Caco-2 (cell line): Measurements from ENCODE around the gene MFSD6. TPM values are rescaled to one million over a fixed set of nuclear protein-coding genes. Genes with fewer than 3 reads are reported as not detected.

Experiments
- BruUV-seq: library from RNA; stranded (reverse); fragments of 400-500 nt; replicated peaks from 2 replicates; lab custom pipeline; 2021; lab: Mats Ljungman, UMichigan
- CTCF ChIA-PET: fragments of 300-600 bp; sonication (Branson Sonifier 250); formaldehyde crosslinking; loops from one replicate; lab custom pipeline; 2022; ENCODE audit warnings: antibody characterized with exemption; lab: Charles Lee
- POLR2A ChIA-PET: fragments of 300-600 bp; sonication (Branson Sonifier 250); formaldehyde crosslinking; loops from one replicate; lab custom pipeline; 2022; ENCODE audit warnings: antibody characterized with exemption; lab: Charles Lee
- DNase-seq, 2 experiments: peaks; one replicate each; pipeline versions ENCODE4 v3.0.0 to v3.0.0-alpha.2; 2020 to 2022
- H3K27me3 ChIP-seq: replicated peaks from 2 replicates; pipeline ENCODE4 v1.6.0; 2011; ENCODE audit warnings: low read length; ENCODE audit not compliant: control insufficient read depth, insufficient read depth
- H3K36me3 ChIP-seq: 2 replicates; pipeline ENCODE4 v1.5.1; 2011; ENCODE audit warnings: low read length; ENCODE audit not compliant: control insufficient read depth, insufficient read depth
- H3K4me1 ChIP-seq: fragments of 250-450 bp; sonication (Bioruptor Pico); 2 replicates; pipeline ENCODE4 v1.5.1; 2020; ENCODE audit warnings: mild to moderate bottlenecking
- H3K4me3 ChIP-seq: 2 replicates; pipeline ENCODE4 v1.5.1; 2011; ENCODE audit warnings: low read depth, mild to moderate bottlenecking, control low read depth, low read length
- H3K9me3 ChIP-seq: fragments of 250-450 bp; sonication (Bioruptor Pico); 2 replicates; pipeline ENCODE4 v1.5.1; 2020; ENCODE audit warnings: mild to moderate bottlenecking, moderate library complexity
- H3K27ac Mint-ChIP-seq: one replicate; pipeline ENCODE4 v1.8.0; 2022; ENCODE audit warnings: mixed read lengths; ENCODE audit not compliant: unreplicated experiment
- H3K27me3 Mint-ChIP-seq: one replicate; pipeline ENCODE4 v1.8.0; 2022; ENCODE audit warnings: mixed read lengths; ENCODE audit not compliant: insufficient read depth, unreplicated experiment
- H3K36me3 Mint-ChIP-seq: one replicate; pipeline ENCODE4 v1.8.0; 2022; ENCODE audit warnings: mild to moderate bottlenecking, mixed read lengths; ENCODE audit not compliant: insufficient read depth, unreplicated experiment
- H3K4me1 Mint-ChIP-seq: one replicate; pipeline ENCODE4 v1.8.0; 2022; ENCODE audit warnings: low read depth, mixed read lengths; ENCODE audit not compliant: unreplicated experiment
- H3K4me3 Mint-ChIP-seq: one replicate; pipeline ENCODE4 v1.8.0; 2022; ENCODE audit warnings: mild to moderate bottlenecking, moderate library complexity, mixed read lengths; ENCODE audit not compliant: unreplicated experiment
- H3K9me3 Mint-ChIP-seq: one replicate; pipeline ENCODE4 v1.8.0; 2022; ENCODE audit warnings: mixed read lengths; ENCODE audit not compliant: unreplicated experiment
- intact Hi-C: fragments of 100-400 bp; cut with micrococcal nuclease; formaldehyde crosslinking; loops from one replicate; pipeline ENCODE4 v1.10.0; 2022; ENCODE audit not compliant: unreplicated experiment
- total RNA-seq: library from RNA; stranded (reverse); gene quantifications from 2 replicates; pipeline ENCODE4 v1.2.3, GENCODE V29; 2022
- TF ChIP-seq, protein P1 (sequence below), 2 experiments: fragments of 200-600 bp in 1 of 2; IDR thresholded peaks; 1 replicate in 1 of 2; 2 replicates in 1 of 2; pipeline versions ENCODE4 v1.5.1 to v1.8.0; 2011 to 2022; ENCODE audit warnings: antibody characterized with exemption in 1 of 2, control low read depth in 1 of 2, inconsistent platforms in 1 of 2, low read depth in 1 of 2, low read length in 1 of 2, mild to moderate bottlenecking in 1 of 2, moderate library complexity in 1 of 2; ENCODE audit not compliant: insufficient read depth in 1 of 2, severe bottlenecking in 1 of 2, unreplicated experiment in 1 of 2

Gene MFSD6
- total RNA-seq, 1 experiment from 2014 or later: 11.1 TPM

DNA sequence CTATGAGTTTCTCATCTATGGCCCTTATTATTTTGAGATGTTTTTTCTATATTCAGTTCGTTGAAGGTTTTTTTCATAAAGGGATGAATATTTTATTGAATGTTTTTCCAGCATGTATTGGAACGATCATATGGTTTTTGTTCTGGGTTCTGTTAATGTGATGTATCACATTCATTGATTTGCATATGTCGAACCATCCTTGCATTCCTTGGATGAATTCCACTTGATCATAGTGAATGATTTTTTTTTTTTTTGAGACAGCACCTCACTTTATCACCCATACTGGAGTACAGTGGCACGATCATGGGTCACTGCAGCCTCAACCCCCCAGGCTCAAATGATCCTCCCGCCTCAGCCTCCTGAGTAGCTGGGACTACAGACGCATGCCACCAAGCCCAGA, 131.9 kb downstream of the MFSD6 start:
- Histone ChIP-seq H3K27me3 (no peaks in the 10 kb centered on the region), H3K4me3 (no peak overlapping the region), H3K36me3 (no peaks in the 10 kb centered on the region), H3K4me1 (no peaks in the 10 kb centered on the region), H3K9me3 (peaks cover 39% of the 10 kb centered on the region)
- no peak for DNase-seq
- no peak overlapping the region for H3K27ac Mint-ChIP-seq
- TF ChIP-seq, protein P1, sequence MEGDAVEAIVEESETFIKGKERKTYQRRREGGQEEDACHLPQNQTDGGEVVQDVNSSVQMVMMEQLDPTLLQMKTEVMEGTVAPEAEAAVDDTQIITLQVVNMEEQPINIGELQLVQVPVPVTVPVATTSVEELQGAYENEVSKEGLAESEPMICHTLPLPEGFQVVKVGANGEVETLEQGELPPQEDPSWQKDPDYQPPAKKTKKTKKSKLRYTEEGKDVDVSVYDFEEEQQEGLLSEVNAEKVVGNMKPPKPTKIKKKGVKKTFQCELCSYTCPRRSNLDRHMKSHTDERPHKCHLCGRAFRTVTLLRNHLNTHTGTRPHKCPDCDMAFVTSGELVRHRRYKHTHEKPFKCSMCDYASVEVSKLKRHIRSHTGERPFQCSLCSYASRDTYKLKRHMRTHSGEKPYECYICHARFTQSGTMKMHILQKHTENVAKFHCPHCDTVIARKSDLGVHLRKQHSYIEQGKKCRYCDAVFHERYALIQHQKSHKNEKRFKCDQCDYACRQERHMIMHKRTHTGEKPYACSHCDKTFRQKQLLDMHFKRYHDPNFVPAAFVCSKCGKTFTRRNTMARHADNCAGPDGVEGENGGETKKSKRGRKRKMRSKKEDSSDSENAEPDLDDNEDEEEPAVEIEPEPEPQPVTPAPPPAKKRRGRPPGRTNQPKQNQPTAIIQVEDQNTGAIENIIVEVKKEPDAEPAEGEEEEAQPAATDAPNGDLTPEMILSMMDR (IDR thresholded peaks at IDR 0.05; ENCODE audit: insufficient read depth in 1 of 2, low read depth in 1 of 2, low read length in 1 of 2, severe bottlenecking in 1 of 2, unreplicated experiment in 1 of 2): no peak
- no TSS peak for BruUV-seq
- peaks cover 56% of the 10 kb centered on the region for H3K9me3 Mint-ChIP-seq
- H3K27me3 Mint-ChIP-seq: no peaks in the 10 kb centered on the region
- H3K4me3 Mint-ChIP-seq: no peak overlapping the region
- POLR2A ChIA-PET: no interaction called here
- CTCF ChIA-PET: no interaction called here
- intact Hi-C loops: no loop called here
- peaks cover 16% of the 10 kb centered on the region for H3K4me1 Mint-ChIP-seq
- H3K36me3 Mint-ChIP-seq: peaks cover 26% of the 10 kb centered on the region

DNA sequence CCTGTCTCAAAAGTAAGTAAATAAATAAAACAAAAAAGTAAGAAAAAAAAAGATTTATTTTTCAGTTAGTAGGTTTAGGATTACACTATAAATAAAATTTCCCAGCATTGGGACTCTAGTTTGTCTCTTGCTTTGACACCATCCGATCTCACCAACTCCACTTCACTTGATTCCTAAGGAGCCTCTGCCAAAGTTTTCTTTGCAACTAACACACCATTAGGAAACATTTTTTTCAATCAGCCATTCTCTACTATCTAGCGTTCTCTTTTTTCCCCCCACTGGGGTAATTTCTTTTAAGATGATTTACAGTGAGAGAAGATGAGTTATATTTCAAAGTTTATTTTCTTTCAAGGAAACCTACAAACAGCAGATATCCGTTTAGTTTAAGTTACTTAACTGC, 136.9 kb downstream of the MFSD6 start:
- Histone ChIP-seq H3K36me3 (no peaks in the 10 kb centered on the region), H3K4me3 (no peak overlapping the region), H3K9me3 (peaks cover 18% of the 10 kb centered on the region), H3K27me3 (no peaks in the 10 kb centered on the region), H3K4me1 (no peaks in the 10 kb centered on the region; the same call in 1 of the 2 replicates)
- Mint-ChIP-seq H3K4me1 (peaks cover 12% of the 10 kb centered on the region), H3K27ac (no peak overlapping the region), H3K27me3 (no peaks in the 10 kb centered on the region), H3K9me3 (peaks cover 42% of the 10 kb centered on the region), H3K36me3 (peaks cover 6% of the 10 kb centered on the region), H3K4me3 (no peak overlapping the region)
- intact Hi-C loops: no loop called here
- POLR2A ChIA-PET: no interaction called here
- TF ChIP-seq, protein P1 (IDR thresholded peaks at IDR 0.05; ENCODE audit: insufficient read depth in 1 of 2, low read depth in 1 of 2, low read length in 1 of 2, severe bottlenecking in 1 of 2, unreplicated experiment in 1 of 2): no peak
- CTCF ChIA-PET: no interaction called here
- BruUV-seq: no TSS peak
- DNase-seq: no peak

DNA sequence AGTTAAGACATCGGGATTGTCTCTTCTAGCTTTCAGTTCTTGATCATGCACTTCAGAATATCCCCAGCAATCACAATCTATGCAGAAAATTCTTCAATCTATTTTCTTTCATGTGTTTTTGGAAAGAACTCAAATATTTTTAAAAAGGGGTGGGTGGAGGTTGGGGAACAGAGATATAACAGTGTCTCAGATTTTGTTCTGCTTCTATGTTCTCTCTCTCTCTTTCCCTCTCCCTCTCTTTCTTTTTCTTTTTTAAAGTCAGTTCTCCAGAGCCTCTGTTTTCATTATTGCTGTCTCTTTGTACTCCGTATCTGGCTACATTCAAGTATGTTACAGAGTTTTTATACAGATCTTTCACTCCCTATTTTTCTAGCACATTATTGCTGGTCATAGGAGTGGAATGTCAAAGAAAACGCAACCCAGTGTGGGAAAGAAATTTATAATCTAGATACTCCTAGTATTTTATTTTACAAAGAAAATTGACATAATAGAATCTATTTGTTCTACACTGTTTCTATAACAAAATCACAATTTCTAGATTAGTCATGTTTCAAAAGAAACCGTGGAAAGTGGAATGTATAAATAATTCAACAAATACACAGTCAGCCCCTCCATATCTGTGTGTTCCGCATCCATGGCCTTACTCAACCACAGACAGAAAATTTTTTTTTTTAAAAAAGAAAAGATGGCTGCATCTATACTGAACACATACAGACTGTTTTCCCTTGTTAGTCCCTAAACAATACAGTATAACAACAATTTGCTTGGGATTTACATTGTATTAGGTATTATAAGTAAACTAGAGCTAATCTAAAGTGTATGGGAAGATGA, 137.6 kb downstream of the MFSD6 start:
- H3K9me3 Mint-ChIP-seq: peaks cover 35% of the 10 kb centered on the region
- ChIA-PET POLR2A (no interaction called here), CTCF (no interaction called here)
- H3K36me3 Mint-ChIP-seq: no peaks in the 10 kb centered on the region
- peaks cover 12% of the 10 kb centered on the region for H3K4me1 Mint-ChIP-seq
- no peak overlapping the region for H3K27ac Mint-ChIP-seq
- TF ChIP-seq, protein P1 (IDR thresholded peaks at IDR 0.05; ENCODE audit: insufficient read depth in 1 of 2, low read depth in 1 of 2, low read length in 1 of 2, severe bottlenecking in 1 of 2, unreplicated experiment in 1 of 2): no peak
- no peaks in the 10 kb centered on the region for H3K36me3 ChIP-seq
- no peak overlapping the region for H3K4me3 Mint-ChIP-seq
- H3K27me3 Mint-ChIP-seq: no peaks in the 10 kb centered on the region
- H3K27me3 ChIP-seq: no peaks in the 10 kb centered on the region
- no TSS peak for BruUV-seq
- intact Hi-C loops: no loop called here
- H3K9me3 ChIP-seq: peaks cover 13% of the 10 kb centered on the region
- no peaks in the 10 kb centered on the region; the same call in 1 of the 2 replicates for H3K4me1 ChIP-seq
- no peak overlapping the region for H3K4me3 ChIP-seq
- DNase-seq: no peak
